ENCODE data around the gene UBR4.

DNA sequence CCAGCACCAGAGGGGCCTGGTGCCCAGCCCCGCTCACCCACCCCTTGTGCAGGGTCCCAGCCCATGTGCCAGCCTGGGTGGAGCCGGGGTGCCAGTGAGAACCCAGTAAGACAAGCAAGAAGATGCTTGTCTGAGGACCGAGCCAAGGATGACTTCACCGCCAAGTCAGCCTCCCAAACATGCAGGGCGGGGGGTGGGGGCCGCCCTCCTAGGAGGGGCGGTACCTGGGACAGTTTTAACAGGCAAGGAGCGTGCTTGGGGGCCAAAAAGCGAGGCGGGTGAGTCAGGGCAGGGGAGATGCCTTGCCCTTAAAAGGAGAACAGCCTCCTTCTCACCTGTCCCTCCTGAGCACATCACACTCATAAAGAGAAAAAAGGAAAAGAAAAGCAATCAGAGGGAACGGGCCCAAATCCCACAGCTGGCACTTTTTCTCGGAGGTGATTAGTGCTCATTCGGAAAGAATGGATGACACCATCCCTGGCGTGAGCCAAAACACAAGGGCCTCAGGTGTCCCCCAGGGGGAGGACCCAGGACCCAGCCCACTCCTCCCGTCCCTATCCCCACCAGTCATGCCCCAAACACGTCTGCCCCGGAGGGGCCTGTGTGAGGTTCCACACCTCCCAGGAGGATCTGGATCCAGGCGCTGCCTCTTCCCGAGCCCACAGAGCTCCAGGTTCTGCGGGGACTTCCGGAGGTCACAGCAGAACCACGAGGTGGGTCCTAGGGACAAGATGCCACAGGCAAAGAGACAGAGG lies 176.0 kb downstream of the UBR4 start:
- no peak for TF ChIP-seq CTCF (IDR thresholded peaks at IDR 0.05; ENCODE audit: low read length)
- TF ChIP-seq EZH2phosphoT487 (IDR thresholded peaks at IDR 0.05; ENCODE audit: low read length), result no peak
